Endodermal cell (in vitro differentiated cells): ENCODE measurements around the gene NOS1AP. TPM values are rescaled to one million over a fixed set of nuclear protein-coding genes. Genes with fewer than 3 reads are reported as not detected.

ENCODE experiments used
- DNase-seq: peaks from one replicate; pipeline ENCODE4 v3.0.0-alpha.2; 2017
- H3K27ac ChIP-seq: 2 replicates; pipeline ENCODE4 v1.5.1; 2013; ENCODE audit warnings: mild to moderate bottlenecking, low read depth, low read length, moderate library complexity
- H3K27me3 ChIP-seq: 2 replicates; pipeline ENCODE4 v1.6.1; 2013; ENCODE audit warnings: mild to moderate bottlenecking, low read length, moderate library complexity; ENCODE audit not compliant: insufficient read depth, control insufficient read depth, poor library complexity, severe bottlenecking
- H3K36me3 ChIP-seq: 2 replicates; pipeline ENCODE4 v1.7.0; 2013; ENCODE audit warnings: mild to moderate bottlenecking, low read length, moderate library complexity; ENCODE audit not compliant: control insufficient read depth, insufficient read depth
- H3K4me1 ChIP-seq: one replicate; pipeline ENCODE4 v1.7.0; 2013; ENCODE audit warnings: low read length; ENCODE audit not compliant: control insufficient read depth, insufficient read depth
- H3K4me3 ChIP-seq: 2 replicates; pipeline ENCODE4 v1.5.1; 2013; ENCODE audit warnings: mild to moderate bottlenecking, low read length, moderate library complexity
- H3K9ac ChIP-seq: 2 replicates; pipeline ENCODE4 v1.6.1; 2013; ENCODE audit warnings: mild to moderate bottlenecking, low read length, moderate library complexity; ENCODE audit not compliant: poor library complexity, severe bottlenecking; ENCODE audit errors: extremely low read depth
- H3K9me3 ChIP-seq: 2 replicates; pipeline ENCODE4 v1.6.1; 2013; ENCODE audit warnings: mild to moderate bottlenecking, low read length, moderate library complexity; ENCODE audit not compliant: control insufficient read depth
- H3K27ac Mint-ChIP-seq: 2 replicates; pipeline ENCODE4 v1.8.0; 2020; ENCODE audit warnings: mixed read lengths
- H3K27me3 Mint-ChIP-seq: 2 replicates; pipeline ENCODE4 v1.8.0; 2021; ENCODE audit warnings: mild to moderate bottlenecking, mixed read lengths; ENCODE audit not compliant: insufficient read depth
- H3K36me3 Mint-ChIP-seq: 2 replicates; pipeline ENCODE4 v1.8.0; 2020; ENCODE audit warnings: low read depth, mixed read lengths
- H3K4me1 Mint-ChIP-seq: 2 replicates; pipeline ENCODE4 v1.8.0; 2020; ENCODE audit warnings: mixed read lengths
- H3K4me3 Mint-ChIP-seq: 2 replicates; pipeline ENCODE4 v1.8.0; 2020; ENCODE audit warnings: mild to moderate bottlenecking, moderate library complexity, mixed read lengths
- H3K9me3 Mint-ChIP-seq: 2 replicates; pipeline ENCODE4 v1.8.0; 2020; ENCODE audit warnings: mild to moderate bottlenecking, mixed read lengths
- WGBS, 2 experiments: methylation state at CpG; one replicate each; pipeline versions ENCODE4 v1.1.5 to v1.1.7; 2013; ENCODE audit warnings: missing lambda C conversion rate in 2 of 2, mixed read lengths in 1 of 2; ENCODE audit not compliant: insufficient coverage in 1 of 2, insufficient read length in 1 of 2; 5-methylcytosine and 5-hydroxymethylcytosine counted together
- total RNA-seq, 2 donors: library from RNA; stranded (reverse); fragmentation: NEBNext Ultra II Directional in 1 of 2; extraction: Animal tissue kit (Norgen Biotek cat#: 25700) in 1 of 2; gene quantifications; 2 replicates in 1 of 2; 3 replicates in 1 of 2; pipeline ENCODE4 v1.2.1, GENCODE V29; 2021
- TF ChIP-seq, protein P1 (sequence below): fragments of 200-600 bp; sonication (generic); conservative IDR thresholded peaks from 2 replicates; pipeline ENCODE4 v1.5.0; 2021; ENCODE audit warnings: antibody characterized with exemption, mild to moderate bottlenecking

NOS1AP gene
- total RNA-seq, 2 donors from 2014 or later, result 4.8 to 5.9 TPM

GRCh38 chr1:162272419-162272818 is 202.9 kb downstream of the NOS1AP start:
- 91 to 94% methylated on average over 5 of the region's 5 CpGs for WGBS, 2 experiments
- H3K27ac ChIP-seq, result no peak overlapping the region
- H3K27ac Mint-ChIP-seq, result no peak overlapping the region

DNA sequence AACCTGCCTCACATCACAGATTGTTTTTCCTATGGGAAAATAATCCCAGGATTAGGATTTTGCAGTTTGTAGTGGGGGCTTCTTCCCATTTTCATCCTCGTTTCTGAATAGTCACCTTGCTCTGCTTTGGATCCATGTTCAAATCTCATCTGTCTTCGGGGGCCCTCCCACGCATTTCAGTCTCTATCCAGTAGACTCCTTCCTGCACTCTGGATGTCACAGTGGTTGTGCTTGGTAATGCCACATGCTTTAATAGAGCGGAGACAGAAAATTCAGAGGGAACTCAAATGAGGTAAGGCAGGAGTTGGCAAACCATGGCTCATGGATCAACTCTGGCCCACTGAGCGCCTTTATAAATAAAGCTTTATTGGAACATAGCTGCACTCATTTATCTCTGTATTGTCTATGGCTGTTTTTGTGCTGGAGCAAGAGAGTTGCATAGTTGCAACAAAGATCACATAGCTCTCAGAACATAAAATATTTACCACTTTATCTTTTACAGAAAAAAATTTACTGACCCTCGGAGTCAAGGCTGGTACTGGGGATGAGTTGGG is 206.2 kb downstream of the NOS1AP start:
- Histone ChIP-seq H3K4me1 (no peaks in the 10 kb centered on the region), H3K27me3 (peaks cover 17% of the 10 kb centered on the region), H3K9ac (no peak overlapping the region), H3K36me3 (no peaks in the 10 kb centered on the region), H3K27ac (no peak overlapping the region), H3K9me3 (no peaks in the 10 kb centered on the region), H3K4me3 (no peak overlapping the region)
- TF ChIP-seq, protein P1, sequence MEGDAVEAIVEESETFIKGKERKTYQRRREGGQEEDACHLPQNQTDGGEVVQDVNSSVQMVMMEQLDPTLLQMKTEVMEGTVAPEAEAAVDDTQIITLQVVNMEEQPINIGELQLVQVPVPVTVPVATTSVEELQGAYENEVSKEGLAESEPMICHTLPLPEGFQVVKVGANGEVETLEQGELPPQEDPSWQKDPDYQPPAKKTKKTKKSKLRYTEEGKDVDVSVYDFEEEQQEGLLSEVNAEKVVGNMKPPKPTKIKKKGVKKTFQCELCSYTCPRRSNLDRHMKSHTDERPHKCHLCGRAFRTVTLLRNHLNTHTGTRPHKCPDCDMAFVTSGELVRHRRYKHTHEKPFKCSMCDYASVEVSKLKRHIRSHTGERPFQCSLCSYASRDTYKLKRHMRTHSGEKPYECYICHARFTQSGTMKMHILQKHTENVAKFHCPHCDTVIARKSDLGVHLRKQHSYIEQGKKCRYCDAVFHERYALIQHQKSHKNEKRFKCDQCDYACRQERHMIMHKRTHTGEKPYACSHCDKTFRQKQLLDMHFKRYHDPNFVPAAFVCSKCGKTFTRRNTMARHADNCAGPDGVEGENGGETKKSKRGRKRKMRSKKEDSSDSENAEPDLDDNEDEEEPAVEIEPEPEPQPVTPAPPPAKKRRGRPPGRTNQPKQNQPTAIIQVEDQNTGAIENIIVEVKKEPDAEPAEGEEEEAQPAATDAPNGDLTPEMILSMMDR, result peak; percentile 20
- DNase-seq, result no peak
- no peaks in the 10 kb centered on the region for H3K9me3 Mint-ChIP-seq
- no peak overlapping the region for H3K27ac Mint-ChIP-seq
- no peak overlapping the region for H3K4me3 Mint-ChIP-seq
- H3K4me1 Mint-ChIP-seq, result peaks cover 11% of the 10 kb centered on the region
- WGBS, 2 experiments, result 94% methylated on average over 5 to 6 of the region's 6 CpGs
- peaks cover 7% of the 10 kb centered on the region for H3K27me3 Mint-ChIP-seq
- H3K36me3 Mint-ChIP-seq, result no peaks in the 10 kb centered on the region

More at GRCh38 chr1:162272419-162272818, 202.9 kb downstream of the NOS1AP start:
- H3K4me1 Mint-ChIP-seq, result peaks cover 34% of the 10 kb centered on the region
- H3K36me3 Mint-ChIP-seq, result no peaks in the 10 kb centered on the region
- H3K9ac ChIP-seq, result no peak overlapping the region
- H3K4me3 Mint-ChIP-seq, result no peak overlapping the region
- peaks cover 21% of the 10 kb centered on the region for H3K27me3 ChIP-seq
- no peaks in the 10 kb centered on the region for H3K9me3 ChIP-seq
- TF ChIP-seq, protein P1, result no peak
- peaks cover 7% of the 10 kb centered on the region for H3K27me3 Mint-ChIP-seq
- no peak overlapping the region for H3K4me3 ChIP-seq
- peaks cover 2% of the 10 kb centered on the region for H3K4me1 ChIP-seq
- H3K9me3 Mint-ChIP-seq, result no peaks in the 10 kb centered on the region
- H3K36me3 ChIP-seq, result no peaks in the 10 kb centered on the region
- no peak for DNase-seq

- Histone ChIP-seq H3K36me3 (no peaks in the 10 kb centered on the region), H3K27ac (no peak overlapping the region), H3K27me3 (peaks cover 9% of the 10 kb centered on the region), H3K4me3 (no peak overlapping the region), H3K9ac (no peak overlapping the region), H3K4me1 (no peaks in the 10 kb centered on the region), H3K9me3 (no peaks in the 10 kb centered on the region)
- no peaks in the 10 kb centered on the region for H3K36me3 Mint-ChIP-seq
- peaks cover 5% of the 10 kb centered on the region for H3K27me3 Mint-ChIP-seq
- H3K27ac Mint-ChIP-seq, result no peak overlapping the region
- WGBS, 2 experiments, result no CpG with 5 or more reads among the region's 1 CpG
- H3K9me3 Mint-ChIP-seq, result no peaks in the 10 kb centered on the region
- H3K4me3 Mint-ChIP-seq, result no peak overlapping the region
- DNase-seq, result no peak
- TF ChIP-seq, protein P1, result peak; percentile 28
- H3K4me1 Mint-ChIP-seq, result peaks cover 4% of the 10 kb centered on the region
Observed at GRCh38 chr1:162276493-162276892, 207.0 kb downstream of the NOS1AP start.
